ENCODE measurements around the gene NINL.

The NINL gene

DNA sequence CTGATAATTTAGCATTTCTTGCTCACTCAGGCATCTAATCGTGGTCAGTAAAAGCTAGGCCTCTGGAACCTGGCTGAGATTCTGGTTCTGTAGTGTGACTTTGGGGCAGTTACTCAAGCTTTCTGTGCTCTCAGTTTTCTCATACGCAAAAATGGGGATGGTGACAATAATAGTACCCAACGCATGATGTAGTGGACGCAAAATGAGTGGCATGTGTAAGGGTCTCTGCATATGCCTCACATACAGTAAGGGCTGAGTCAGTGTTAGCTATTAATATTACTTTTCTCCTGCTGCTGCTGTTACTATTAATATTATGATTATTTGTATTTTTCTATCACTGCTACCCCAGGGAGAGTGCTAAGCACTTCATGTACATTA lies 177.2 kb downstream of the NINL start:
- TF ChIP-seq CTCF (IDR thresholded peaks at IDR 0.05; ENCODE audit: insufficient read depth, low read length), result no peak
- TF ChIP-seq, protein P1, sequence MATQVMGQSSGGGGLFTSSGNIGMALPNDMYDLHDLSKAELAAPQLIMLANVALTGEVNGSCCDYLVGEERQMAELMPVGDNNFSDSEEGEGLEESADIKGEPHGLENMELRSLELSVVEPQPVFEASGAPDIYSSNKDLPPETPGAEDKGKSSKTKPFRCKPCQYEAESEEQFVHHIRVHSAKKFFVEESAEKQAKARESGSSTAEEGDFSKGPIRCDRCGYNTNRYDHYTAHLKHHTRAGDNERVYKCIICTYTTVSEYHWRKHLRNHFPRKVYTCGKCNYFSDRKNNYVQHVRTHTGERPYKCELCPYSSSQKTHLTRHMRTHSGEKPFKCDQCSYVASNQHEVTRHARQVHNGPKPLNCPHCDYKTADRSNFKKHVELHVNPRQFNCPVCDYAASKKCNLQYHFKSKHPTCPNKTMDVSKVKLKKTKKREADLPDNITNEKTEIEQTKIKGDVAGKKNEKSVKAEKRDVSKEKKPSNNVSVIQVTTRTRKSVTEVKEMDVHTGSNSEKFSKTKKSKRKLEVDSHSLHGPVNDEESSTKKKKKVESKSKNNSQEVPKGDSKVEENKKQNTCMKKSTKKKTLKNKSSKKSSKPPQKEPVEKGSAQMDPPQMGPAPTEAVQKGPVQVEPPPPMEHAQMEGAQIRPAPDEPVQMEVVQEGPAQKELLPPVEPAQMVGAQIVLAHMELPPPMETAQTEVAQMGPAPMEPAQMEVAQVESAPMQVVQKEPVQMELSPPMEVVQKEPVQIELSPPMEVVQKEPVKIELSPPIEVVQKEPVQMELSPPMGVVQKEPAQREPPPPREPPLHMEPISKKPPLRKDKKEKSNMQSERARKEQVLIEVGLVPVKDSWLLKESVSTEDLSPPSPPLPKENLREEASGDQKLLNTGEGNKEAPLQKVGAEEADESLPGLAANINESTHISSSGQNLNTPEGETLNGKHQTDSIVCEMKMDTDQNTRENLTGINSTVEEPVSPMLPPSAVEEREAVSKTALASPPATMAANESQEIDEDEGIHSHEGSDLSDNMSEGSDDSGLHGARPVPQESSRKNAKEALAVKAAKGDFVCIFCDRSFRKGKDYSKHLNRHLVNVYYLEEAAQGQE (IDR thresholded peaks at IDR 0.05; ENCODE audit: insufficient replicate concordance, low read depth), result no peak
- TF ChIP-seq SPI1 (IDR thresholded peaks at IDR 0.05; ENCODE audit: borderline replicate concordance, low read depth), result no peak
- no peak for TF ChIP-seq GABPA (IDR thresholded peaks at IDR 0.05; ENCODE audit: low read depth)
- no peak for TF ChIP-seq POLR2AphosphoS5 (IDR thresholded peaks at IDR 0.05; ENCODE audit: low read depth)
- Histone ChIP-seq H3K27me3 (ENCODE audit: insufficient read depth, poor library complexity, severe bottlenecking) (no peaks in the 10 kb centered on the region), H3K27ac (replicated peaks) (peak overlapping the region; percentile 92), H3K4me3 (replicated peaks; ENCODE audit: insufficient read depth, low read length) (peak overlapping the region; percentile 78)
- DNase-seq (ENCODE audit: low read depth in 1 of 2, low spot score in 1 of 2), result no peak

DNA sequence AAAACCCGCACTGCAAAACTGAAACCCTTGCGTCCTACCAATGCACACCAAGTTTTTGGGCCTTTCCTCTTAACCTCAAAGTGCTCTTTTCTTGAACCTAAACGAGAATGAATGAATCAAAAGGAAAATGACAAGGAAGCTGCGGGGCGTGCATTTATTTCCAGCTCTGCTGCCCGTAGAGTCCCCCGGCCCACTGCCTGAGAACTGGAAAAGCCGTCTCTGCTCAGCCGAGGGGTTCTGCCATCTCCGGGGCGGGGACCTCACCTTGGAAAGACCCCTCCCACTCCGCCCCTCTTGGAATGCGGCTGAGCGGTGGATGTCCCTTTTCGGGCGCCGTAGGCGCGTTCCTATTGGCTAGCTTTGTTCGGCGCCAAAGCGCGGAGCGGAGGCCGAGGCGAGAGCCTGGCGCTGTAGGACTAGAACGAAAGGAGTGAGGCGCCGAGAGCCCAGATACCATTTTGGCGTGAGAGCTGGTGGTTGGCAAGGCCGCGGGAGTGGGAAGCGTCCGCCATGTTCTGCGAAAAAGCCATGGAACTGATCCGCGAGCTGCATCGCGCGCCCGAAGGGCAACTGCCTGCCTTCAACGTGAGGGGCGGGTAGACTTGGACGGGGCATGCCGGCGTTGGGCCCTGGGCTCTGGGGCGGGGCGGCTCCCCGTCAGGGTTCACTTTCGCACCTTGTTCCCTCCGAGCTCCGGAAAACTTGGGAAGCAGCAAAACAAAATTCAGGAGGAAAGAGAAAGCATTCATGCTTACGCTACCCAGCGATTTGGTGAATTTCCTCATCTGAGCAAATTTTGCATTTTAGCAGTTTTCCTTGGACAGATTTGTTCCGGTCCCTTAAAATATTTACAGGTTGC lies 177.8 kb downstream of the NINL start, which contains the start of gene GINS1:
Gene GINS1 (plus strand): TSS at position 363 of the 859 bp plus-strand sequence. CDS start 148 bp downstream, at position 511.
- Histone ChIP-seq H3K4me3 (replicated peaks; ENCODE audit: insufficient read depth, low read length) (peak within 1 kb of the TSS; percentile 78), H3K27me3 (ENCODE audit: insufficient read depth, poor library complexity, severe bottlenecking) (no peaks in the 10 kb centered on the region), H3K27ac (replicated peaks) (peak within 1 kb of the TSS; percentile 92)
- DNase-seq (ENCODE audit: low read depth in 1 of 2, low spot score in 1 of 2), result peak; percentile 84 to 93
- TF ChIP-seq POLR2AphosphoS5 (IDR thresholded peaks at IDR 0.05; ENCODE audit: low read depth) (peak; percentile 92), SPI1 (IDR thresholded peaks at IDR 0.05; ENCODE audit: borderline replicate concordance, low read depth) (no peak), GABPA (IDR thresholded peaks at IDR 0.05; ENCODE audit: low read depth) (no peak), CTCF (IDR thresholded peaks at IDR 0.05; ENCODE audit: insufficient read depth, low read length) (no peak)
- TF ChIP-seq, protein P1 (IDR thresholded peaks at IDR 0.05; ENCODE audit: insufficient replicate concordance, low read depth), result peak; percentile 38

Data from HL-60 (cell line).